GM23338 (cell line): ENCODE results near the gene RAD51B. TPM values are rescaled to one million over a fixed set of nuclear protein-coding genes. Genes with fewer than 3 reads are reported as not detected.

Experiments
- ATAC-seq: fragments of 200-7000 bp; cut with Tn5 transposase; 3 replicates; pipeline ENCODE4 v1.9.1; 2020
- DNase-seq: peaks from one replicate; pipeline ENCODE4 v3.0.0-alpha.2; 2015; ENCODE audit warnings: low spot score
- H2AFZ ChIP-seq: fragments of 200-600 bp; sonication (generic); 2 replicates; pipeline ENCODE4 v1.8.0; 2016; ENCODE audit warnings: antibody characterized with exemption, mild to moderate bottlenecking, moderate library complexity
- H3F3A ChIP-seq: fragments of 200-600 bp; sonication (generic); replicated peaks from 2 replicates; pipeline ENCODE4 v1.8.0; 2017; ENCODE audit warnings: antibody characterized with exemption, mixed run types, low read depth
- H3K27ac ChIP-seq: fragments of 200-600 bp; sonication (generic); 2 replicates; pipeline ENCODE4 v1.6.1; 2016; ENCODE audit warnings: low read depth
- H3K27me3 ChIP-seq: fragments of 200-600 bp; sonication (generic); 2 replicates; pipeline ENCODE4 v1.8.0; 2016; ENCODE audit warnings: mild to moderate bottlenecking, mixed run types, moderate library complexity; ENCODE audit not compliant: insufficient read depth
- H3K36me3 ChIP-seq: fragments of 200-600 bp; sonication (generic); 2 replicates; pipeline ENCODE4 v1.8.0; 2016; ENCODE audit warnings: mild to moderate bottlenecking; ENCODE audit not compliant: insufficient read depth
- H3K4me1 ChIP-seq: fragments of 200-600 bp; sonication (generic); 2 replicates; pipeline ENCODE4 v1.8.0; 2016; ENCODE audit warnings: mild to moderate bottlenecking, moderate library complexity; ENCODE audit not compliant: insufficient read depth
- H3K4me2 ChIP-seq: fragments of 200-600 bp; sonication (generic); 2 replicates; pipeline ENCODE4 v1.7.1; 2017; ENCODE audit warnings: mixed run types
- H3K4me3 ChIP-seq: fragments of 200-600 bp; sonication (generic); 2 replicates; pipeline ENCODE4 v1.6.1; 2016; ENCODE audit warnings: mixed run types
- H3K79me2 ChIP-seq: fragments of 200-600 bp; sonication (generic); replicated peaks from 2 replicates; pipeline ENCODE4 v1.8.0; 2017; ENCODE audit warnings: mild to moderate bottlenecking; ENCODE audit not compliant: insufficient read depth
- H3K9me2 ChIP-seq: fragments of 200-600 bp; sonication (generic); 2 replicates; pipeline ENCODE4 v1.8.0; 2017; ENCODE audit not compliant: insufficient read depth
- H4K20me1 ChIP-seq: fragments of 200-600 bp; sonication (generic); replicated peaks from 2 replicates; pipeline ENCODE4 v1.8.0; 2017; ENCODE audit warnings: mild to moderate bottlenecking; ENCODE audit not compliant: insufficient read depth
- H3K27ac Mint-ChIP-seq: 2 replicates; pipeline ENCODE4 v1.8.0; 2020; ENCODE audit warnings: inconsistent platforms, mild to moderate bottlenecking, moderate library complexity, mixed read lengths
- H3K27me3 Mint-ChIP-seq: 3 replicates; pipeline ENCODE4 v1.8.0; 2022; ENCODE audit warnings: low read depth, mild to moderate bottlenecking, moderate library complexity, mixed read lengths, inconsistent platforms; ENCODE audit not compliant: insufficient read depth, poor library complexity
- H3K36me3 Mint-ChIP-seq: 3 replicates; pipeline ENCODE4 v1.8.0; 2021; ENCODE audit warnings: low read depth, mild to moderate bottlenecking, inconsistent platforms, moderate library complexity, mixed read lengths
- H3K4me1 Mint-ChIP-seq: 3 replicates; pipeline ENCODE4 v1.8.0; 2020; ENCODE audit warnings: mild to moderate bottlenecking, inconsistent platforms, mixed read lengths
- H3K4me3 Mint-ChIP-seq: 3 replicates; pipeline ENCODE4 v1.8.0; 2021; ENCODE audit warnings: moderate library complexity, mild to moderate bottlenecking, inconsistent platforms, mixed read lengths
- H3K9me3 Mint-ChIP-seq: 3 replicates; pipeline ENCODE4 v1.8.0; 2020; ENCODE audit warnings: moderate library complexity, mild to moderate bottlenecking, inconsistent platforms, mixed read lengths
- EZH2 ChIP-seq: fragments of 200-600 bp; sonication (generic); IDR thresholded peaks from one replicate; pipeline ENCODE4 v1.8.0; 2017; ENCODE audit warnings: antibody characterized with exemption, mild to moderate bottlenecking, low read depth; ENCODE audit not compliant: unreplicated experiment
- JUNB ChIP-seq: IDR thresholded peaks from one replicate; pipeline ENCODE4 v1.6.1; 2016; ENCODE audit warnings: antibody characterized with exemption; ENCODE audit not compliant: unreplicated experiment
- REST ChIP-seq: IDR thresholded peaks from one replicate; pipeline ENCODE4 v1.6.1; 2018; ENCODE audit warnings: antibody characterized with exemption; ENCODE audit not compliant: unreplicated experiment
- ZNF331 ChIP-seq: fragments of 250-450 bp; sonication (Bioruptor Pico); IDR thresholded peaks from 2 replicates; pipeline ENCODE4 v1.5.0; 2020; ENCODE audit warnings: low read depth, mild to moderate bottlenecking, moderate library complexity
- ZNF462 ChIP-seq: fragments of 250-450 bp; sonication (Bioruptor Pico); IDR thresholded peaks from 2 replicates; pipeline ENCODE4 v1.5.0; 2020; ENCODE audit warnings: mild to moderate bottlenecking, moderate library complexity
- polyA plus RNA-seq: library from polyadenylated mRNA; unstranded; fragments of >200 nt; fragmentation: Nextera tagmentation; extraction: Ambion mirVana; gene quantifications from 2 replicates; pipeline ENCODE4 v1.2.1, GENCODE V29; 2016
- total RNA-seq: library from RNA; depleted of rRNA; stranded (reverse); fragments of >200 nt; shearing (Covaris generic); gene quantifications from 2 replicates; pipeline ENCODE4 v1.2.3, GENCODE V29; 2014

Gene RAD51B
- total and polyA plus RNA-seq, 2 experiments from 2014 or later, result 15.7 to 29.1 TPM

GRCh38 chr14:68245146-68246073, 425.8 kb downstream of the RAD51B start (continued):
- no peak for TF ChIP-seq ZNF462

GRCh38 chr14:68246074-68246785, 426.7 kb downstream of the RAD51B start:
- no peak overlapping the region for H3K4me2 ChIP-seq
- no peaks in the 10 kb centered on the region for H4K20me1 ChIP-seq
- no peaks in the 10 kb centered on the region for H3K27me3 ChIP-seq
- H3F3A ChIP-seq, result no peaks in the 10 kb centered on the region
- Mint-ChIP-seq H3K4me1 (peaks cover 63% of the 10 kb centered on the region), H3K36me3 (no peaks in the 10 kb centered on the region), H3K27ac (no peak overlapping the region), H3K4me3 (no peak overlapping the region), H3K27me3 (peaks cover 2% of the 10 kb centered on the region), H3K9me3 (no peaks in the 10 kb centered on the region)
- DNase-seq, result no peak
- no peak overlapping the region for H2AFZ ChIP-seq
- no peak overlapping the region for H3K4me3 ChIP-seq
- ATAC-seq, result no peak
- H3K79me2 ChIP-seq, result no peaks in the 10 kb centered on the region
- no peaks in the 10 kb centered on the region for H3K9me2 ChIP-seq
- H3K36me3 ChIP-seq, result no peaks in the 10 kb centered on the region
- H3K27ac ChIP-seq, result no peak overlapping the region
- peaks cover 45% of the 10 kb centered on the region for H3K4me1 ChIP-seq
- TF ChIP-seq ZNF331 (CRISPR knock-in tag) (no peak), REST (no peak), JUNB (no peak), EZH2 (no peak)
